GM12878 (cell line): ENCODE measurements around the gene SHROOM3.

Experiments
- BRCA1 ChIP-seq: IDR thresholded peaks from 2 replicates; pipeline ENCODE4 v1.6.1; 2011; ENCODE audit warnings: low read depth, low read length, improper control_type of control experiment
- CEBPZ ChIP-seq: fragments of 150-350 bp; IDR thresholded peaks from 2 replicates; pipeline ENCODE4 v1.6.1; 2016; ENCODE audit warnings: low read depth, low read length
- EP300 ChIP-seq, 2 experiments: fragments of 150-350 bp in 1 of 2; IDR thresholded peaks; 2 replicates each; pipeline ENCODE4 v1.6.1; 2011 to 2012; ENCODE audit warnings: low read depth in 2 of 2, low read length in 2 of 2, borderline replicate concordance in 1 of 2, improper control_type of control experiment in 1 of 2, inconsistent platforms in 1 of 2; ENCODE audit not compliant: control insufficient read depth in 1 of 2
- HDAC6 ChIP-seq: fragments of 200-600 bp; sonication (generic); IDR thresholded peaks from one replicate; pipeline ENCODE4 v1.8.0; 2017; ENCODE audit warnings: antibody characterized with exemption; ENCODE audit not compliant: unreplicated experiment
- MXI1 ChIP-seq: fragments of 150-350 bp; IDR thresholded peaks from 2 replicates; pipeline ENCODE4 v1.6.1; 2011; ENCODE audit warnings: low read depth, mild to moderate bottlenecking, inconsistent platforms, low read length, improper control_type of control experiment
- PAX8 ChIP-seq: fragments of 450-650 bp; IDR thresholded peaks from 2 replicates; pipeline ENCODE4 v1.6.1; 2017; ENCODE audit warnings: mild to moderate bottlenecking, moderate library complexity
- POLR2AphosphoS5 ChIP-seq: IDR thresholded peaks from 2 replicates; pipeline ENCODE4 v1.6.1; 2011; ENCODE audit warnings: mild to moderate bottlenecking, low read length, inconsistent platforms
- SP1 ChIP-seq: IDR thresholded peaks from one replicate; pipeline ENCODE4 v1.6.1; 2011; ENCODE audit warnings: low read depth, low read length
- STAT1 ChIP-seq: fragments of 450-650 bp; conservative IDR thresholded peaks from 2 replicates; pipeline ENCODE4 v1.6.1; 2014; ENCODE audit warnings: antibody characterized with exemption, mild to moderate bottlenecking
- TAF1 ChIP-seq: IDR thresholded peaks from 2 replicates; pipeline ENCODE4 v1.6.1; 2011; ENCODE audit warnings: mild to moderate bottlenecking, low read depth, low read length, borderline replicate concordance
- ZNF207 ChIP-seq: fragments of 450-650 bp; IDR thresholded peaks from 2 replicates; pipeline ENCODE4 v1.6.1; 2014; ENCODE audit warnings: antibody characterized with exemption, mild to moderate bottlenecking, borderline replicate concordance
- TF ChIP-seq, protein P1 (sequence below), 3 experiments: IDR thresholded peaks in 2 of 3; conservative IDR thresholded peaks in 1 of 3; 2 replicates each; pipeline ENCODE4 v1.5.1; 2011; ENCODE audit warnings: low read depth in 3 of 3, low read length in 3 of 3, mild to moderate bottlenecking in 3 of 3, control low read depth in 2 of 3, moderate library complexity in 2 of 3, inconsistent platforms in 1 of 3, mixed read lengths in 1 of 3; ENCODE audit not compliant: control insufficient read depth in 2 of 3, insufficient read depth in 1 of 3; ENCODE audit errors: extremely low read depth in 1 of 3

GRCh38 chr4:76623217-76624045, 188.4 kb downstream of the SHROOM3 start:
- TF ChIP-seq, protein P1, sequence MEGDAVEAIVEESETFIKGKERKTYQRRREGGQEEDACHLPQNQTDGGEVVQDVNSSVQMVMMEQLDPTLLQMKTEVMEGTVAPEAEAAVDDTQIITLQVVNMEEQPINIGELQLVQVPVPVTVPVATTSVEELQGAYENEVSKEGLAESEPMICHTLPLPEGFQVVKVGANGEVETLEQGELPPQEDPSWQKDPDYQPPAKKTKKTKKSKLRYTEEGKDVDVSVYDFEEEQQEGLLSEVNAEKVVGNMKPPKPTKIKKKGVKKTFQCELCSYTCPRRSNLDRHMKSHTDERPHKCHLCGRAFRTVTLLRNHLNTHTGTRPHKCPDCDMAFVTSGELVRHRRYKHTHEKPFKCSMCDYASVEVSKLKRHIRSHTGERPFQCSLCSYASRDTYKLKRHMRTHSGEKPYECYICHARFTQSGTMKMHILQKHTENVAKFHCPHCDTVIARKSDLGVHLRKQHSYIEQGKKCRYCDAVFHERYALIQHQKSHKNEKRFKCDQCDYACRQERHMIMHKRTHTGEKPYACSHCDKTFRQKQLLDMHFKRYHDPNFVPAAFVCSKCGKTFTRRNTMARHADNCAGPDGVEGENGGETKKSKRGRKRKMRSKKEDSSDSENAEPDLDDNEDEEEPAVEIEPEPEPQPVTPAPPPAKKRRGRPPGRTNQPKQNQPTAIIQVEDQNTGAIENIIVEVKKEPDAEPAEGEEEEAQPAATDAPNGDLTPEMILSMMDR (IDR thresholded peaks at IDR 0.05 in 2 of 3, conservative IDR thresholded peaks at IDR 0.05 in 1 of 3; ENCODE audit: control insufficient read depth in 2 of 3, extremely low read depth in 1 of 3, insufficient read depth in 1 of 3, low read depth in 3 of 3, low read length in 3 of 3): no peak
- TF ChIP-seq MXI1 (no peak), HDAC6 (no peak), POLR2AphosphoS5 (no peak), TAF1 (no peak), PAX8 (no peak), ZNF207 (no peak), STAT1 (no peak), EP300 (IDR thresholded peaks at IDR 0.05; ENCODE audit: borderline replicate concordance in 1 of 2, control insufficient read depth in 1 of 2, low read depth in 2 of 2, low read length in 2 of 2) (no peak), CEBPZ (no peak), SP1 (no peak), BRCA1 (no peak)
